C4-2B (cell line): ENCODE measurements around the gene STEAP1B.

Experiments used
- H3K27ac ChIP-seq: fragments of 450-650 bp; 2 replicates; pipeline ENCODE4 v1.5.1; 2017
- ZFX ChIP-seq: fragments of 450-650 bp; IDR thresholded peaks from 2 replicates; pipeline ENCODE4 v1.6.1; 2017
- TF ChIP-seq, protein P1 (sequence below): fragments of 450-650 bp; conservative IDR thresholded peaks from 2 replicates; pipeline ENCODE4 v1.5.1; 2017; ENCODE audit warnings: mild to moderate bottlenecking

STEAP1B gene

DNA sequence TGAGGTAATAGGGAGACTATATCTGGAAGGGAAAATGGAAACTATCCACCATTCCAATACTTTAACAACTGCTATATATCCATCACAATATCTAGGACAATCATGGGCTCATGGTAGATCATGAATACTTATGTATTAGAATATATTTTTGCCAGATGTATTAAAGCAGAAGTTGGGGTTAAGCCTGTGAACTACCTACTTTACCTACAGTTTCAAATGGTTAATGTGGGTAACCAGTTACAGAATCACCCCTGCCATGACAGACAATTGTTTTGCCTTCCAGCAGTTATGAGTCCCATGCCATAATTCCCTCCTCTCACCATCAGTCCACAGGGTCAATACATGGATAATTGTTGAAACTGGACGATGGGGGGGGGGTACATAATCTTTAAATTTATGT lies 113.1 kb downstream of the STEAP1B start:
- TF ChIP-seq, protein P1, sequence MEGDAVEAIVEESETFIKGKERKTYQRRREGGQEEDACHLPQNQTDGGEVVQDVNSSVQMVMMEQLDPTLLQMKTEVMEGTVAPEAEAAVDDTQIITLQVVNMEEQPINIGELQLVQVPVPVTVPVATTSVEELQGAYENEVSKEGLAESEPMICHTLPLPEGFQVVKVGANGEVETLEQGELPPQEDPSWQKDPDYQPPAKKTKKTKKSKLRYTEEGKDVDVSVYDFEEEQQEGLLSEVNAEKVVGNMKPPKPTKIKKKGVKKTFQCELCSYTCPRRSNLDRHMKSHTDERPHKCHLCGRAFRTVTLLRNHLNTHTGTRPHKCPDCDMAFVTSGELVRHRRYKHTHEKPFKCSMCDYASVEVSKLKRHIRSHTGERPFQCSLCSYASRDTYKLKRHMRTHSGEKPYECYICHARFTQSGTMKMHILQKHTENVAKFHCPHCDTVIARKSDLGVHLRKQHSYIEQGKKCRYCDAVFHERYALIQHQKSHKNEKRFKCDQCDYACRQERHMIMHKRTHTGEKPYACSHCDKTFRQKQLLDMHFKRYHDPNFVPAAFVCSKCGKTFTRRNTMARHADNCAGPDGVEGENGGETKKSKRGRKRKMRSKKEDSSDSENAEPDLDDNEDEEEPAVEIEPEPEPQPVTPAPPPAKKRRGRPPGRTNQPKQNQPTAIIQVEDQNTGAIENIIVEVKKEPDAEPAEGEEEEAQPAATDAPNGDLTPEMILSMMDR, result no peak
- TF ChIP-seq ZFX, result no peak
- H3K27ac ChIP-seq, result no peak overlapping the region

DNA sequence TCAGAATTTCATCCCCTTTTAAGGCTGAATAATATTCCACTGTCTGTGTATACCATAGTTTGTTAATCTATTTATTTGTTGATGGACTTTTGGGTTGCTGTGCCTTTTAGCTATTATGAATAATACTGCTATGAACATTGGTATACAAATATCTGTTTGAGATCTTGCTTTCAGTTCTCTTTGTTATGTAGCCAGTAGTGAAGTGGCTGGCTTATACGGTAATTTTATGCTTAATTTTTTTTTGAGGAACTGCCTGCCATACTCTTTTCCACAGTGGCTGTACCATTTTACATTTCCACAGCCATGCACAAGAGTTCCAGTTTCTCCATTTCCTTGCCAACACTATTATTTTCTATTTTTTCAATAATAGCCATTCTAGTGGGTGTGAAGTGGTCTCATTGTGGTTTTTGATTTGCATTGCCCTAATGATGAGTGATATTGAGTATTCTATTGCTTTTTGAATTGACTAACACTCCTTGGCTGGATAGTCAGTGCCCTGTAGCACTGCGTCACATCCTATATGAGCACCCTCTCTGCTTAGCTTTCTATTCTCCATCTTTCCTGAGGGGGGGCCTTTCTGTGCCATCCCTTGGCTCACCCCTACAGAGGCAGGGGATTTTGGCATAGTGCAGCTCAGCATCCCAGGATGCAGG lies 113.7 kb downstream of the STEAP1B start:
- H3K27ac ChIP-seq, result no peak overlapping the region
- no peak for TF ChIP-seq ZFX
- TF ChIP-seq, protein P1, result no peak

DNA sequence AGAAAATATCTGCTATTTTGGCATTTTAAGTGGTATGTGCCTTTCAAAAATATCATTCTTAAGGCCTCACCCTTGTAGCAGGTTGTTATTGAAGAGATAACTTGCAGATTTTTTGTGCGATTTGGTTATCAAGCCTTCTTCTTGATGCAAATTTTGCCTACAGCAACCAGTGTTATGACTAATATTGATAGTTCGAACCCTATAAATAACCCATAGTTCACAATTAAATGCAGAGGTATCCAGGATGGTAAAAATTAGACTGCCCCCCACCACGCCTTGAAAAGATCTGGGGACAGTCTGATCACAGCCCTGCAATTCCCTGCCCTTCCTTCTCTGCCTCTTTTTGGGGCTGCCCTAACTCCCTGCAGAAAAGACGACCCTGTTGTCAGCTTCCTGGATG lies 114.7 kb downstream of the STEAP1B start:
- TF ChIP-seq ZFX, result no peak
- TF ChIP-seq, protein P1, result no peak
- H3K27ac ChIP-seq, result no peak overlapping the region

DNA sequence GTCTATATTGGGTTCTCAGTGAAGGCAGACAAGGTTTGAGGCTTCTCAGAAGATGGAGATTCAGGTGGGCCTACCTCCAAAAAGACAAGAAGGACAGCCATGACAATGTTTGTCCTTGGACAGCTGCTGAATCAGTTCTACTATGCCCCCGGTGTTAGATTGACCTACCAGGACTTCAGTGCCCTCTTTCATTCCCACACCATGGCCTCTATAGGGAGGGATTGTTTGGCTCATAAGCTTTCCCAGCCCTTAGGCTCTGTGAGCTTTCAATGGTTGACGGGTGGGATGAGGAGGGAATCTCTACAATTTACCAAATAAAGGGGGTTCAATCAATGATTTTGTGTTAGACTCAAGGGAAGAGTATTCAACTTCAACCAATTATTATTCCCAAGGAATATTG lies 119.7 kb downstream of the STEAP1B start:
- TF ChIP-seq ZFX, result no peak
- TF ChIP-seq, protein P1, result no peak
- no peak overlapping the region for H3K27ac ChIP-seq

DNA sequence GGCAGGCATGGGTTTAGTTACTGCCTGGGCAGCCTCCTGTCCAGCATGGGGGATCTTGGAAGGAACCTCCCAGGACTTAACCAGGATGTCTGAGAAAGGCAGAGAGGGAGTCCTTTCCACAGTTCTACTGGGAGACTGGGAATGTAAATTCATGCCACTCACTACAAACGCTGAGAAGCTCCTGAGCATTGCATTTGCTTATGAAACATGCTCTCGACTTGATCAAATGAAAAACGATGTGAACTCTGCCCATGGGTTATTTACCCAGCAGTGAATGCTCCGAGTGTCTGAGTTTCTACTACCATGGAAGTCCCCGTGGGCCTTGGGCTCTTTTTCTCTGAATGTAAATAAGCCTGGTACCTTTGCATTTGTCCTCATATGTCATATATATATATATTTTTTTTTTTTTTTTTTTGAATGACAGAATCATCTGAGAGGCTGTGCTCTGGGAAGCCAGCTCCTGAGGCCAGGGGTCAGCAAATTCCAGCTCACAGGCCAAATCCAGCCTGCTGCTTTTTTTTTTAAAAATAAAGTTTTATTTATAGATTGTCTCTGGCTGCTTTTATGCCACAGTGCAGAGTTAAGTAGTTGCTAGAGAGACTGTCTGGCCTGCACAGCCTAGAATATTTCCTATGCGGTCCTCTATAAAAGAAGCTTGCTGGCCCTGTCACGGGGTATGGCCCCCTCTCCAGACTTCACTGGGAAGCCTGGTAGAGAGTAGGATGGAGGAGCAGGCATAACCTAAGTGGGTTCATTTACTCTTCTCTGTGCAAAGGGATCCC lies 121.6 kb downstream of the STEAP1B start:
- H3K27ac ChIP-seq, result no peak overlapping the region

DNA sequence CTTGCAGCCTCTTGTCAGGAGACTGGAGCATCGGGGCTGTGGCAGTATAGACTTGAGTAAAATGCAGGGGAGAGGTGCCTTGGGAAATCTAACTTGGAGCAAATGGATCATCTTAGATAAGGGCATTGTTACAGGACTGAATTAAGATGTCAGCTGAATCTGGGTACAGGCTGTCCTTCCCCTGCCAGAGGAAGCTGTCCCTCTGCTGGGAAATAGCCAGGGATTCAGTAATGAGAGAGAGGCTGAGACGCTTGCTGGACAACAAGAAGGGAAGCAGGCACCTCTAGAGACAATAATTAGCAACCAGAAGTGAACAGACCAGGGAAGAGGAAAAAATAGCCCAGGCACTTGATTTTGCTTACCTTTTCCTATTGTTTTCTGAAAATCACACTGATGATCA lies 122.3 kb downstream of the STEAP1B start:
- H3K27ac ChIP-seq, result no peak overlapping the region
- TF ChIP-seq, protein P1, result no peak
- TF ChIP-seq ZFX, result no peak

More for the DNA sequence above, 121.6 kb downstream of the STEAP1B start:
- TF ChIP-seq, protein P1, result no peak
- no peak for TF ChIP-seq ZFX

DNA sequence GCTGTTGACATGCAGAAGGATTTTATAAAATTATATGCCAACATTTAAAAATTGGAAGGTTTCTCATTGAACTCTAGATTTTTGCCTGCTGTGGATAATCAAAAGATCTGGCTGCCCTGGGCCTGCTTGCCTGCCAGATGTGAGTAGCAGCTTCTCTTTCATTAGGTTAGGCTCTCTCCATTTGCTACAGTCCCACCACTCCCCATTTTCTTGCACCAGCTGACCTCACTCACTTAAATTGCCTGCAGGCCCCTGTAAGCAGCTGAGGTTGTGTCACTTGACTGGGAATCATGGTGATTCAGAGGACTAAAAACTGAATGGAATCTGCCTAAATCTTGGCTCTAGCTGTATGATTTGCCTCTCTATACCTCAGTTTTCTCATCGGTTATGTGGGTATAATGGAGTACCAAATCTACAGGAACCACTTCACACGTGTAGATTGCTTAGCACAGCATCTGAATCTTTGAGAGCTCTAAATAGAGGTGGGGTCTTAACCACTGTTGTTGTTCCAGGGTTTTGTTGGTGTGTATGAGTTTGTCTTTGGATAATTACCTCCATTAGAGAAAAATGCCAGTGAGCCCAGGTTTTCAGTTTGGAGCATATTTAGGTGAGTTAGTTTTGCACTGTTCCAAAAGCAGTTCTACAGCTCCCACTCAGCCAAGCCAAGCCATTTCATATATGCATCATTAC lies 124.5 kb downstream of the STEAP1B start:
- no peak overlapping the region for H3K27ac ChIP-seq
- TF ChIP-seq ZFX, result no peak
